H1 (cell line): Measurements from ENCODE around the gene SMYD3. TPM values are rescaled to one million over a fixed set of nuclear protein-coding genes. Genes with fewer than 3 reads are reported as not detected.

Experiments
- CTCF ChIA-PET: fragments of 300-600 bp; sonication (Branson Sonifier 250); formaldehyde crosslinking; loops from one replicate; lab custom pipeline; 2021; ENCODE audit not compliant: partially characterized antibody; lab: Charles Lee
- POLR2A ChIA-PET: fragments of 300-600 bp; sonication (Branson Sonifier 250); formaldehyde crosslinking; loops from one replicate; lab custom pipeline; 2021; ENCODE audit warnings: inconsistent platforms; ENCODE audit not compliant: partially characterized antibody; lab: Charles Lee
- DNase-seq, 2 experiments: peaks; one replicate each; pipeline versions ENCODE4 v3.0.0 to v3.0.0-alpha.2; 2010 to 2022; ENCODE audit warnings: low spot score in 2 of 2, low read depth in 1 of 2, mixed read lengths in 1 of 2
- FAIRE-seq: peaks from 2 replicates; lab custom pipeline; 2011; peaks lifted over from hg19 to GRCh38; lab: Jason Lieb, UNC
- H2AFZ ChIP-seq: 2 replicates; pipeline ENCODE4 v1.8.1; 2012; ENCODE audit warnings: low read length, inconsistent platforms
- H2AK5ac ChIP-seq: 2 replicates; pipeline ENCODE4 v1.6.1; 2013; ENCODE audit warnings: low read depth, low read length
- H2BK120ac ChIP-seq: replicated peaks from 2 replicates; pipeline ENCODE3; 2013; ENCODE audit warnings: low read depth, low read length, inconsistent platforms
- H2BK12ac ChIP-seq: 2 replicates; pipeline ENCODE4 v1.6.1; 2013; ENCODE audit warnings: low read depth, low read length
- H2BK15ac ChIP-seq: 2 replicates; pipeline ENCODE4 v1.6.1; 2013; ENCODE audit warnings: low read length
- H2BK20ac ChIP-seq: 2 replicates; pipeline ENCODE4 v1.6.1; 2013; ENCODE audit warnings: low read length
- H2BK5ac ChIP-seq: 2 replicates; pipeline ENCODE4 v1.6.1; 2013; ENCODE audit warnings: low read depth, low read length
- H3K14ac ChIP-seq: 2 replicates; pipeline ENCODE4 v1.6.1; 2013; ENCODE audit warnings: inconsistent platforms; ENCODE audit not compliant: insufficient read length
- H3K18ac ChIP-seq: 2 replicates; pipeline ENCODE4 v1.6.1; 2013; ENCODE audit warnings: low read length; ENCODE audit errors: extremely low read depth
- H3K23ac ChIP-seq: 2 replicates; pipeline ENCODE4 v1.6.1; 2013; ENCODE audit warnings: inconsistent platforms; ENCODE audit not compliant: insufficient read length
- H3K23me2 ChIP-seq: 2 replicates; pipeline ENCODE4 v1.6.1; 2013; ENCODE audit warnings: low read depth, low read length
- H3K27ac ChIP-seq: 2 replicates; pipeline ENCODE4 v1.6.1; 2011; ENCODE audit warnings: low read depth, low read length, inconsistent platforms
- H3K27me3 ChIP-seq, 4 experiments: replicated peaks in 1 of 4; 1 replicate in 1 of 4; 2 replicates in 3 of 4; pipeline versions ENCODE4 v1.6.1 to v1.8.1; 2011 to 2013; ENCODE audit warnings: low read length in 3 of 4, mild to moderate bottlenecking in 3 of 4, inconsistent platforms in 2 of 4, mixed read lengths in 2 of 4, moderate library complexity in 1 of 4; ENCODE audit not compliant: control insufficient read depth in 3 of 4, insufficient read depth in 3 of 4; ENCODE audit errors: extremely low read depth in 1 of 4
- H3K36me3 ChIP-seq, 4 experiments: 2 replicates each; pipeline versions ENCODE4 v1.6.1 to v1.8.1; 2011 to 2013; ENCODE audit warnings: mild to moderate bottlenecking in 4 of 4, low read length in 3 of 4, moderate library complexity in 2 of 4, control low read depth in 1 of 4, inconsistent platforms in 1 of 4; ENCODE audit not compliant: insufficient read depth in 4 of 4, control insufficient read depth in 2 of 4
- H3K4ac ChIP-seq: replicated peaks from 2 replicates; pipeline ENCODE3; 2013; ENCODE audit warnings: low read length, low read depth, mixed read lengths, inconsistent platforms; ENCODE audit not compliant: insufficient read length
- H3K4me1 ChIP-seq, 4 experiments: replicated peaks in 1 of 4; 1 replicate in 1 of 4; 2 replicates in 3 of 4; pipeline versions ENCODE4 v1.6.1 to v1.8.1; 2011 to 2013; ENCODE audit warnings: low read length in 3 of 4, inconsistent platforms in 2 of 4, mixed read lengths in 1 of 4; ENCODE audit not compliant: insufficient read depth in 4 of 4, control insufficient read depth in 3 of 4
- H3K4me2 ChIP-seq, 2 experiments: 2 replicates each; pipeline versions ENCODE4 v1.6.1 to v1.8.1; 2011 to 2013; ENCODE audit warnings: low read depth in 2 of 2, low read length in 2 of 2, control low read depth in 1 of 2, inconsistent platforms in 1 of 2, mild to moderate bottlenecking in 1 of 2; ENCODE audit not compliant: insufficient read depth in 1 of 2
- H3K4me3 ChIP-seq, 4 experiments: fragments of 200-600, 300-600 bp in 1 of 4; sonication (generic), shearing (Covaris generic), sonication (Bioruptor Twin) in 1 of 4; 2 replicates each; pipeline versions ENCODE4 v1.5.1 to v1.8.1; 2011 to 2016; ENCODE audit warnings: low read length in 4 of 4, low read depth in 3 of 4, control low read depth in 2 of 4, inconsistent platforms in 2 of 4, mild to moderate bottlenecking in 2 of 4, mixed read lengths in 1 of 4, moderate library complexity in 1 of 4; ENCODE audit not compliant: insufficient read depth in 2 of 4; ENCODE audit errors: extremely low read depth in 1 of 4
- H3K56ac ChIP-seq: replicated peaks from 2 replicates; pipeline ENCODE3; 2013; ENCODE audit warnings: low read depth, mild to moderate bottlenecking, mixed read lengths, low read length, inconsistent platforms; ENCODE audit not compliant: insufficient read length
- H3K79me1 ChIP-seq: 2 replicates; pipeline ENCODE4 v1.6.1; 2013; ENCODE audit warnings: low read depth, low read length, control low read depth
- H3K79me2 ChIP-seq, 2 experiments: 2 replicates each; pipeline versions ENCODE4 v1.6.1 to v1.8.1; 2012 to 2013; ENCODE audit warnings: low read length in 2 of 2, mild to moderate bottlenecking in 2 of 2, inconsistent platforms in 1 of 2; ENCODE audit not compliant: insufficient read depth in 2 of 2, control insufficient read depth in 1 of 2
- H3K9ac ChIP-seq, 4 experiments: replicated peaks in 1 of 4; 1 replicate in 1 of 4; 2 replicates in 3 of 4; pipeline versions ENCODE4 v1.6.1 to v1.8.1; 2011 to 2013; ENCODE audit warnings: low read depth in 3 of 4, low read length in 3 of 4, control low read depth in 2 of 4, mild to moderate bottlenecking in 2 of 4, moderate library complexity in 2 of 4, inconsistent platforms in 1 of 4; ENCODE audit errors: extremely low read depth in 1 of 4
- H3K9me3 ChIP-seq, 2 experiments: 2 replicates each; pipeline versions ENCODE4 v1.6.1 to v1.8.1; 2012 to 2013; ENCODE audit warnings: mild to moderate bottlenecking in 2 of 2, moderate library complexity in 2 of 2, control low read depth in 1 of 2, inconsistent platforms in 1 of 2, low read depth in 1 of 2, low read length in 1 of 2, mixed read lengths in 1 of 2; ENCODE audit not compliant: insufficient read depth in 2 of 2
- H4K20me1 ChIP-seq, 2 experiments: replicated peaks in 1 of 2; 2 replicates each; pipeline versions ENCODE3 to v1.8.1; 2011 to 2013; ENCODE audit warnings: inconsistent platforms in 2 of 2, low read length in 2 of 2, mild to moderate bottlenecking in 1 of 2; ENCODE audit not compliant: insufficient read depth in 2 of 2, control insufficient read depth in 1 of 2
- H4K5ac ChIP-seq: 2 replicates; pipeline ENCODE4 v1.6.1; 2013; ENCODE audit warnings: low read length, low read depth, mixed read lengths, inconsistent platforms; ENCODE audit not compliant: insufficient read length
- H4K8ac ChIP-seq: 2 replicates; pipeline ENCODE4 v1.8.0; 2013; ENCODE audit warnings: mild to moderate bottlenecking, moderate library complexity, low read length, inconsistent platforms; ENCODE audit not compliant: insufficient read depth; ENCODE audit errors: extremely low read depth
- H4K91ac ChIP-seq: replicated peaks from 2 replicates; pipeline ENCODE3; 2013; ENCODE audit warnings: low read length, mixed read lengths, inconsistent platforms; ENCODE audit not compliant: insufficient read length
- CREB1 ChIP-seq: IDR thresholded peaks from 2 replicates; pipeline ENCODE4 v1.6.1; 2012; ENCODE audit warnings: inconsistent platforms
- E2F6 ChIP-seq: IDR thresholded peaks from 2 replicates; pipeline ENCODE4 v1.6.1; 2012; ENCODE audit warnings: inconsistent platforms
- EGR1 ChIP-seq: IDR thresholded peaks from 2 replicates; pipeline ENCODE4 v1.6.1; 2011; ENCODE audit warnings: low read depth, low read length, borderline replicate concordance
- GABPA ChIP-seq: IDR thresholded peaks from 2 replicates; pipeline ENCODE4 v1.6.1; 2011; ENCODE audit warnings: mild to moderate bottlenecking, low read length, moderate library complexity, borderline replicate concordance; ENCODE audit not compliant: insufficient read depth
- JUND ChIP-seq: IDR thresholded peaks from 2 replicates; pipeline ENCODE4 v1.6.1; 2011; ENCODE audit warnings: mild to moderate bottlenecking, improper control_type of control experiment, low read length
- KDM4A ChIP-seq: IDR thresholded peaks from one replicate; pipeline ENCODE4 v1.7.1; 2012; ENCODE audit warnings: low read depth, mild to moderate bottlenecking, moderate library complexity, low read length, inconsistent platforms; ENCODE audit not compliant: severe bottlenecking
- MAX ChIP-seq: IDR thresholded peaks from 2 replicates; pipeline ENCODE4 v1.6.1; 2012; ENCODE audit warnings: inconsistent platforms
- POLR2A ChIP-seq, 2 experiments: IDR thresholded peaks; 1 replicate in 1 of 2; 2 replicates in 1 of 2; pipeline ENCODE4 v1.6.1; 2011; ENCODE audit warnings: low read depth in 2 of 2, low read length in 2 of 2, mild to moderate bottlenecking in 2 of 2; ENCODE audit errors: control extremely low read depth in 1 of 2
- POLR2AphosphoS5 ChIP-seq: IDR thresholded peaks from 2 replicates; pipeline ENCODE4 v1.6.1; 2011; ENCODE audit warnings: low read depth, low read length
- SAP30 ChIP-seq: fragments of 300-600 bp; sonication (generic); IDR thresholded peaks from 2 replicates; pipeline ENCODE4 v1.7.1; 2012; ENCODE audit warnings: low read length, moderate library complexity, mild to moderate bottlenecking, inconsistent platforms; ENCODE audit not compliant: insufficient read depth, insufficient replicate concordance
- SIRT6 ChIP-seq: IDR thresholded peaks from one replicate; pipeline ENCODE4 v1.7.1; 2012; ENCODE audit warnings: low read length, inconsistent platforms
- SIX5 ChIP-seq: IDR thresholded peaks from 2 replicates; pipeline ENCODE4 v1.6.1; 2011; ENCODE audit warnings: mild to moderate bottlenecking, low read depth, low read length
- SP2 ChIP-seq: IDR thresholded peaks from 2 replicates; pipeline ENCODE4 v1.6.1; 2012; ENCODE audit warnings: mild to moderate bottlenecking, low read length, inconsistent platforms
- TAF7 ChIP-seq: optimal IDR thresholded peaks from 2 replicates; pipeline ENCODE3; 2011; ENCODE audit warnings: low read depth, mild to moderate bottlenecking, inconsistent platforms, low read length, moderate library complexity, borderline replicate concordance
- TBP ChIP-seq: IDR thresholded peaks from 2 replicates; pipeline ENCODE4 v1.6.1; 2011; ENCODE audit warnings: low read depth, low read length, improper control_type of control experiment
- WGBS, 2 experiments: shearing (Covaris generic) in 1 of 2; methylation state at CpG; one replicate each; pipeline versions ENCODE4 v1.1.6 to v1.1.7; 2013 to 2015; ENCODE audit warnings: low lambda C conversion rate in 2 of 2, mixed read lengths in 2 of 2, inconsistent platforms in 1 of 2, low coverage in 1 of 2, missing lambda C conversion rate in 1 of 2; ENCODE audit not compliant: insufficient replicate concordance in 2 of 2, insufficient coverage in 1 of 2, insufficient read length in 1 of 2; ENCODE audit errors: extremely low coverage in 1 of 2, missing lambda C conversion rate in 1 of 2; 5-methylcytosine and 5-hydroxymethylcytosine counted together
- polyA plus RNA-seq, 7 experiments: library from polyadenylated mRNA; depleted of rRNA in 3 of 7; stranded (reverse) in 5 of 7; unstranded in 2 of 7; fragments of >200 nt in 5 of 7; fragments of 200-250 nt in 2 of 7; gene quantifications; 1 replicate in 5 of 7; 2 replicates in 1 of 7; 4 replicates in 1 of 7; pipeline versions ENCODE4 v1.2.1 to v1.2.3, GENCODE V29; 2011 to 2013; ENCODE audit warnings: missing spikeins in 2 of 7, mixed read lengths in 2 of 7
- total RNA-seq: library from RNA; stranded (reverse); fragmentation: NEBNext Ultra II Directional; extraction: Animal tissue kit (Norgen Biotek cat#: 25700); gene quantifications from 2 replicates; pipeline ENCODE4 v1.2.1, GENCODE V29; 2021

The SMYD3 gene
- total and polyA plus RNA-seq, 2 of the 8 experiments (the other 6 are each of a cell fraction or from before 2014, with no cell fraction given) = 17.3 to 25.4 TPM

DNA sequence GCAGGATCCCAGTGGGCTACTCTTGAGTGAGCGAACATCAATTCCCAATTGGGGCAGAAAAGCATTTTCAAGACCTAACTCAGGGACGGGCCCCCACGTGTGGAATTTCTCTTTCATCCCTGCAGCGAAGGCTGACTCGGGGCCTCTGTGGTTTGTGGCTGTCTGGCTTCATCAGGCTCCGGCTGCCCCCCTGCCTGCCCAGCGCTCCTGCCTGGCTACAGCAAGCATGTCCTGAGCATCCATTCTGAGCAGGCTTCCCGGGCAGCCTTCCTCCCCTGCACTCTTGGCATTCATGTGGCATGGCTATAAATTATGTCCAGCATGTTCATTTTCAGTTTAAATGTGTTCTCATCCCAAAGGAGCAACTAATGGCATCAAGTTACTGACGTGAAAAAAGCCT is 764.2 kb downstream of the SMYD3 start:
- no peak for FAIRE-seq

More for the DNA sequence above, 764.2 kb downstream of the SMYD3 start:
- Histone ChIP-seq H3K23ac (no peak overlapping the region), H3K79me1 (no peaks in the 10 kb centered on the region), H2BK20ac (no peak overlapping the region), H3K4me1 (no peaks in the 10 kb centered on the region), H3K4me3 (no peak overlapping the region), H4K91ac (no peak overlapping the region), H4K20me1 (no peaks in the 10 kb centered on the region), H2BK15ac (no peak overlapping the region), H4K5ac (no peak overlapping the region), H3K9ac (no peak overlapping the region), H3K56ac (no peak overlapping the region), H3K23me2 (no peaks in the 10 kb centered on the region), H2AFZ (no peak overlapping the region), H3K4me2 (no peak overlapping the region), H3K9me3 (no peaks in the 10 kb centered on the region), H3K27ac (no peak overlapping the region), H4K8ac (no peak overlapping the region), H2BK120ac (no peak overlapping the region), H3K14ac (no peak overlapping the region), H3K36me3 (no peaks in the 10 kb centered on the region), H3K18ac (no peak overlapping the region), H3K4ac (no peak overlapping the region), H3K27me3 (no peaks in the 10 kb centered on the region), H2AK5ac (no peak overlapping the region), H2BK12ac (no peak overlapping the region), H3K79me2 (no peaks in the 10 kb centered on the region), H2BK5ac (no peak overlapping the region)
- no peak for DNase-seq
- TF ChIP-seq SIRT6 = no peak
- TF ChIP-seq POLR2A (IDR thresholded peaks at IDR 0.05; ENCODE audit: control extremely low read depth in 1 of 2, low read depth in 2 of 2, low read length in 2 of 2) = no peak
- no peak for TF ChIP-seq CREB1
- no peak for TF ChIP-seq POLR2AphosphoS5
- no peak for TF ChIP-seq KDM4A
- no peak for TF ChIP-seq MAX
- no peak for TF ChIP-seq SAP30
- TF ChIP-seq E2F6 = no peak
- no peak for TF ChIP-seq TAF7
- TF ChIP-seq GABPA = no peak
- no peak for TF ChIP-seq TBP
- no peak for TF ChIP-seq JUND
- TF ChIP-seq SIX5 = no peak
- TF ChIP-seq EGR1 = no peak
- TF ChIP-seq SP2 = no peak
- ChIA-PET POLR2A (no interaction called here), CTCF (no interaction called here)
- WGBS, 2 experiments = 78% methylated on average over 9 of the region's 9 CpGs; no CpG with 5 or more reads in 1 of the 2 experiments
